Neural progenitor cell (in vitro differentiated cells): ENCODE measurements around the gene SCT. TPM values are rescaled to one million over a fixed set of nuclear protein-coding genes. Genes with fewer than 3 reads are reported as not detected.
A peak's percentile ranks its signal among the peaks of the same experiment; 100 is the strongest.

ENCODE experiments used
- DNase-seq: peaks from one replicate; pipeline ENCODE4 v3.0.0-alpha.2; 2016; ENCODE audit warnings: low spot score
- H2AFZ ChIP-seq: fragments of 200-600 bp; sonication (generic); replicated peaks from 2 replicates; pipeline ENCODE4 v1.6.1; 2016; ENCODE audit warnings: antibody characterized with exemption
- H3F3A ChIP-seq: fragments of 200-600 bp; sonication (generic); 2 replicates; pipeline ENCODE4 v1.6.1; 2016; ENCODE audit warnings: antibody characterized with exemption, low read depth
- H3K27ac ChIP-seq: fragments of 200-600 bp; sonication (generic); 2 replicates; pipeline ENCODE4 v1.5.1; 2016; ENCODE audit warnings: mild to moderate bottlenecking
- H3K27me3 ChIP-seq: fragments of 200-600 bp; sonication (generic); 2 replicates; pipeline ENCODE4 v1.6.1; 2016; ENCODE audit warnings: mild to moderate bottlenecking, moderate library complexity
- H3K36me3 ChIP-seq: fragments of 200-600 bp; sonication (generic); 2 replicates; pipeline ENCODE4 v1.5.1; 2016
- H3K4me1 ChIP-seq: fragments of 200-600 bp; sonication (generic); 2 replicates; pipeline ENCODE4 v1.6.1; 2016; ENCODE audit warnings: mixed run types
- H3K4me2 ChIP-seq: fragments of 200-600 bp; sonication (generic); 2 replicates; pipeline ENCODE4 v1.6.1; 2016
- H3K4me3 ChIP-seq: fragments of 200-600 bp; sonication (generic); 2 replicates; pipeline ENCODE4 v1.5.1; 2016
- H3K79me2 ChIP-seq: fragments of 200-600 bp; sonication (generic); 2 replicates; pipeline ENCODE4 v1.6.1; 2016; ENCODE audit warnings: low read depth
- H3K9ac ChIP-seq: fragments of 200-600 bp; sonication (generic); 2 replicates; pipeline ENCODE4 v1.6.1; 2016
- H3K9me3 ChIP-seq: fragments of 200-600 bp; sonication (generic); 2 replicates; pipeline ENCODE4 v1.5.1; 2016; ENCODE audit warnings: low read depth
- H4K20me1 ChIP-seq: fragments of 200-600 bp; sonication (generic); 2 replicates; pipeline ENCODE4 v1.6.1; 2016; ENCODE audit warnings: low read depth
- H3K27ac Mint-ChIP-seq: 3 replicates; pipeline ENCODE4 v1.8.0; 2021; ENCODE audit warnings: mixed read lengths
- H3K27me3 Mint-ChIP-seq: 2 replicates; pipeline ENCODE4 v1.8.0; 2022; ENCODE audit warnings: low read depth, mild to moderate bottlenecking, inconsistent platforms, moderate library complexity, mixed read lengths; ENCODE audit not compliant: insufficient read depth
- H3K36me3 Mint-ChIP-seq: 3 replicates; pipeline ENCODE4 v1.8.0; 2021; ENCODE audit warnings: mixed read lengths
- H3K4me1 Mint-ChIP-seq: 3 replicates; pipeline ENCODE4 v1.8.0; 2021; ENCODE audit warnings: mixed read lengths
- H3K4me3 Mint-ChIP-seq: 3 replicates; pipeline ENCODE4 v1.8.0; 2021; ENCODE audit warnings: mild to moderate bottlenecking, moderate library complexity, mixed read lengths
- H3K9me3 Mint-ChIP-seq: 3 replicates; pipeline ENCODE4 v1.8.0; 2020; ENCODE audit warnings: mixed read lengths
- CTCF ChIP-seq: fragments of 200-600 bp; sonication (generic); IDR thresholded peaks from 2 replicates; pipeline ENCODE4 v1.5.1; 2017; ENCODE audit warnings: antibody characterized with exemption, mild to moderate bottlenecking
- EZH2 ChIP-seq: fragments of 200-600 bp; sonication (generic); IDR thresholded peaks from 2 replicates; pipeline ENCODE4 v1.6.1; 2017; ENCODE audit warnings: antibody characterized with exemption, mild to moderate bottlenecking, moderate library complexity
- EZH2phosphoT487 ChIP-seq: fragments of 200-600 bp; sonication (generic); IDR thresholded peaks from 2 replicates; pipeline ENCODE4 v1.6.1; 2017; ENCODE audit warnings: antibody characterized with exemption
- total RNA-seq: library from RNA; depleted of rRNA; stranded (reverse); fragments of >200 nt; gene quantifications from 2 replicates; pipeline ENCODE4 v1.2.3, GENCODE V29; 2015; ENCODE audit warnings: low replicate concordance

The SCT gene
- total RNA-seq, 1 donor from 2014 or later, result not detected

- DNase-seq, result no peak
- Histone ChIP-seq H3K9me3 (no peaks in the 10 kb centered on the region), H3K4me3 (no peak overlapping the region), H3K4me1 (no peaks in the 10 kb centered on the region), H3K79me2 (no peaks in the 10 kb centered on the region), H3K4me2 (no peak overlapping the region), H3K27me3 (no peaks in the 10 kb centered on the region), H3K9ac (no peak overlapping the region), H2AFZ (no peak overlapping the region), H3K36me3 (no peaks in the 10 kb centered on the region), H3F3A (no peaks in the 10 kb centered on the region), H4K20me1 (peaks cover 10% of the 10 kb centered on the region), H3K27ac (no peak overlapping the region)
- peak overlapping the region; percentile 76 for H3K27ac Mint-ChIP-seq
- H3K27me3 Mint-ChIP-seq, result peaks cover 9% of the 10 kb centered on the region
- no peaks in the 10 kb centered on the region for H3K4me1 Mint-ChIP-seq
- no peak for TF ChIP-seq EZH2
- TF ChIP-seq CTCF, result no peak
- TF ChIP-seq EZH2phosphoT487, result no peak
- peaks cover 21% of the 10 kb centered on the region for H3K36me3 Mint-ChIP-seq
- no peak overlapping the region for H3K4me3 Mint-ChIP-seq
- H3K9me3 Mint-ChIP-seq, result no peaks in the 10 kb centered on the region
Observed at GRCh38 chr11:665704-666281, 38.8 kb upstream of the SCT start.

GRCh38 chr11:665062-665703 is 38.2 kb upstream of the SCT start:
- no peaks in the 10 kb centered on the region for H3K9me3 ChIP-seq
- H3K36me3 Mint-ChIP-seq, result peaks cover 21% of the 10 kb centered on the region
- no peaks in the 10 kb centered on the region for H3K4me1 Mint-ChIP-seq
- H3F3A ChIP-seq, result no peaks in the 10 kb centered on the region
- peaks cover 10% of the 10 kb centered on the region for H4K20me1 ChIP-seq
- H3K9me3 Mint-ChIP-seq, result no peaks in the 10 kb centered on the region
- H2AFZ ChIP-seq, result no peak overlapping the region
- H3K79me2 ChIP-seq, result no peaks in the 10 kb centered on the region
- no peak overlapping the region for H3K4me2 ChIP-seq
- H3K27ac Mint-ChIP-seq, result peak overlapping the region; percentile 76
- DNase-seq, result no peak
- no peaks in the 10 kb centered on the region for H3K36me3 ChIP-seq
- TF ChIP-seq EZH2 (no peak), EZH2phosphoT487 (no peak), CTCF (no peak)
- H3K4me3 Mint-ChIP-seq, result no peak overlapping the region
- no peaks in the 10 kb centered on the region for H3K4me1 ChIP-seq
- H3K9ac ChIP-seq, result no peak overlapping the region
- H3K27me3 ChIP-seq, result no peaks in the 10 kb centered on the region
- H3K27me3 Mint-ChIP-seq, result peaks cover 9% of the 10 kb centered on the region
- no peak overlapping the region for H3K27ac ChIP-seq
- H3K4me3 ChIP-seq, result no peak overlapping the region

- no peak overlapping the region for H3K4me3 ChIP-seq
- peak; percentile 65 for DNase-seq
- no peak overlapping the region for H3K27ac Mint-ChIP-seq
Observed at GRCh38 chr11:662689-663274, 35.8 kb upstream of the SCT start.

More at GRCh38 chr11:662689-663274, 35.8 kb upstream of the SCT start:
- Histone ChIP-seq H4K20me1 (peaks cover 10% of the 10 kb centered on the region), H3K27ac (no peak overlapping the region), H2AFZ (no peak overlapping the region), H3K4me2 (no peak overlapping the region), H3K36me3 (no peaks in the 10 kb centered on the region), H3K27me3 (no peaks in the 10 kb centered on the region), H3F3A (no peaks in the 10 kb centered on the region), H3K79me2 (no peaks in the 10 kb centered on the region), H3K9me3 (no peaks in the 10 kb centered on the region), H3K9ac (no peak overlapping the region), H3K4me1 (no peaks in the 10 kb centered on the region)
- Mint-ChIP-seq H3K9me3 (no peaks in the 10 kb centered on the region), H3K36me3 (peaks cover 19% of the 10 kb centered on the region), H3K4me1 (peaks cover 2% of the 10 kb centered on the region), H3K4me3 (no peak overlapping the region), H3K27me3 (peaks cover 9% of the 10 kb centered on the region)
- TF ChIP-seq CTCF (peak; percentile 75), EZH2 (no peak)
